ENCODE results near the gene KANK2.
"Not testable (repeated sequence)": the region's sequence is repeated elsewhere in the genome, so short reads cannot be mapped to it uniquely, and the experiment has no call there.

Gene KANK2

DNA sequence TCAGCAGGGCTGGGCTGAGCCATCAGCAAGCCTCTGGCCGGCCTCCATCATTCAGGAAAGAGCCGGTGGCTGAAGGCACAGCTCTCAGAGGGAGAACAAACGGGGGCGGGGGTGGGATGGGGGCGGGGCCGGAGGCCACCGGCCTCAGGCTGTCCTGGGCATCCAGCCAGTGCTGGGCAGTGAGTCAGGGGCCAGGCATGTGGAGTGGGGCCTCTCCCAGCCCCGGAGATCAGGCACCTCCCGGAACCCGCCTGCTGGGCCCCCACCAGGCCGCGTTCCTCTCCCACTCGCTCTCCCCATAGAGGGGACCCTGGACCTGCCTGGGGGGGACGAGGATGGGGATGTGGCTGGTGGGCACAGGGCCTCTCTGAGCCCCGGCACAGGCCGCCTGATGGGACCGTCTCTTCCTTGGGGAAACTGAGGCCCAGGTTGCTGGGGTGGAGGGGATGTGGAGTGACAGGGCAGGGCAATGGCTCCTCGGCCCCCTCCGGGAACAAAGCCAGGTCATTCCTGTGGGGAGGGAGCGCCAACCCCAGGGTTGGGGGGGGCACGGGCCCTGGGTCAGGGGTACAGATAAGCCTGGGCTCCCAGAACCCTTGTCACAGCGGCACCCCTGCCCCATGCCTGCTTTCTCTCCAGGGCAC lies 54.7 kb downstream of the KANK2 start:
- in situ Hi-C loops (cut with MboI; ENCODE audit: low sequenced_read_pairs), result no loop called here

DNA sequence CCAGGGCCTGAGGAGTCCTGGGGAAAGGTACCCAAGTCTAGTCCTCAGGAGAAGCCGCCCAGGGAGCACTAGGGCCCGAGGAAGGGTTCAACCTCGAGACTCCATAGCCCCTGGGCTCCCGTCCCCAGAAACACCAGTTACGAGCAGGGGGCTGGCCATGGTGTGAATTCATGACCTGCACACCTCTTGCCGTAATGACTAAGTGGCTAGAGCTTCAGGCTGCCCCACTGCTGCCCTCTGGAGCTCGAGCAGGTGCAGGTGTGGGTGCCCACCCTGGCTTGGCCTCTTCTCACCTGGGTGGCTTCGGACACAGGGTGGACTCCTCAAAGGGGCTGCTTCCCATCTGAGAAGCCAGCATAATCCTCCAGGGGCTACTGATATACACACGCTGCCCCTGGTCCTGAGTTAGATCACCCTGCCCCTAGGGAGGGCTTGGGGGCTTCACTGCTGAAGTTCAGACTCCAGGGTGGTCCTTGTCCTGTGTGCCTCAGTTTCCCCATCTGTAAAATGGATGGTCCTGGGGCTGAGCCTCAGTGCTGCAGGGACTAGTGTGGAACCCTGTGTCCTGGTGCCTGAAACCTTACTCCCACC lies 55.3 kb downstream of the KANK2 start:
- in situ Hi-C loops (cut with MboI; ENCODE audit: low sequenced_read_pairs), result no loop called here

DNA sequence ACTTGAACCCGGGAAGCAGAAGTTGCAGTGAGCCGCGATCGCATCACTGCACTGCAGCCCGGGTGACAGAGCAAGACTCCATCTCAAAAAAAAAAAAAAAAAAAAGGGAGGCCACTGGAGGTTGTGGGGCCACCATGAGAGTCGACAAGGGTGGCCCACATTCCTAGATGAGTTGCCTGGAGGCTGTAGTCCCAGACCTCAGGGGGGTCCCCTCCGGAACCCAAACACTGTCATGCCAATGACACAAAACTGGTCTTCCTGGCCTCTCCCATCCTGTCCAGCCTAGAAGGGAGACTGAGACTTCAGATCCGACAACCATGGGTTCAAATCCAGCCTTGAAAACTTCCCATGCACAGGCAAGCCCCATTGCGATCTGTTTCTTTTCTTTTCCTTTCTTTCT lies 56.4 kb downstream of the KANK2 start:
- in situ Hi-C loops (cut with MboI; ENCODE audit: low sequenced_read_pairs), result no loop called here

DNA sequence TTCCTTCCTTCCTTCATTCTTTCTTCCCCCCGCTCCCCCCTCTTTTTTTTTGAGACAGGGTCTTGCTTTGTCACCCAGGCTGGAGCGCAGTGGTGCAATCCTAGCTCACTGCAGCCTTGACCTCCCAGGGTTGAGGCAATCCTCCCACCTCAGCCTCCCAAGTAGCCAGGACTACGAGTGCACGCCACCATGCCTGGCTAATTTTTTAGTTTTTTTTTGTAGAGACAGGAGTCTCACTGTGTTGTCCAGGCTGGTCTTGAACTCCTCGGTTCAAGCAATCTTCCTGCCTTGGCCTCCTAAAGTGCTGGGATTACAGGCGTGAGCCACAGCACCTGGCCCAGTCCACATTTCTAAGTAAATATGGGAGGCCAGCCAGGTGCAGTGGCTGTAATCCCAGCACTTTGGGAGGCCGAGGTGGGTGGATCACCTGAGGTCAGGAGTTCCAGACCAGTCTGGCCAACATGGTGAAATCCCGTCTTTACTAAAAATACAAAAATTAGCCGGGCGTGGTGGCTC lies 57.3 kb downstream of the KANK2 start:
- in situ Hi-C loops (cut with MboI; ENCODE audit: low sequenced_read_pairs), result not testable (repeated sequence)

GRCh38 chr19:11138601-11139300 lies 58.6 kb downstream of the KANK2 start:
- in situ Hi-C loops (cut with MboI; ENCODE audit: low sequenced_read_pairs), result no loop called here

GRCh38 chr19:11137542-11138384 lies 59.6 kb downstream of the KANK2 start:
- in situ Hi-C loops (cut with MboI; ENCODE audit: low sequenced_read_pairs), result no loop called here

DNA sequence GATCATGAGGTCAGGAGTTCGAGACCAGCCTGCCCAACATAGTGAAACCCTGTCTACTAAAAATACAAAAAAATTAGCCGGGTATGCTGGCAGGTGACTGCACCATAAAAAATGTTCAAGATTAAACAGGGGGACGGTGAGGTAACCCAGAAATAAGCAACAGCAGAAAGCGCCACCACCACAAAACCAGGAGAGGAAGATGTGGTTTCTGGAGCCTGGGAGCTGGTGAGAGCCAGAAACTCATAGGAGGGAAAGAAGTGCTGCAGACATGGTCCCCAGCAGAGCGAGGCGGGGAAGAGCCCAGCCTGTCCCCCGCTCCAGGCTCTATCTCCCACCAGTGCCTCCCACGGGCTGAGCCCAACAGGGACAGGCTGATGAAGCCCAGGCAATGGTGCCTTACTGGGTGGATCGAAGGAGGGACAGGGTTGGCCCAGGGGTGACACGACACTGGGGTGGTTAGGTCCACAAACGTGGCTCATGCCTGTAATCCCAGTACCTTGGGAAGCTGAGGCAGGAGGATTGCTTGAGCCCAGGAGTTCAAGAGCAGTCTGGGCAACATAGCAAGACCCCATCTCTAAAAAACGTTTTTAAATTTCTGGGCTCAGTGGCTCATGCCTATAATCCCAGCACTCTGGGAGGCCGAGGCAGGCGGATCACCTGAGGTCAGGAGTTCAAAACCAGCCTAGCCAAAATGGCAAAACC lies 60.8 kb downstream of the KANK2 start:
- in situ Hi-C loops (cut with MboI; ENCODE audit: low sequenced_read_pairs), result no loop called here

GRCh38 chr19:11131471-11131870 lies 65.9 kb downstream of the KANK2 start:
- in situ Hi-C loops (cut with MboI; ENCODE audit: low sequenced_read_pairs), result no loop called here

DNA sequence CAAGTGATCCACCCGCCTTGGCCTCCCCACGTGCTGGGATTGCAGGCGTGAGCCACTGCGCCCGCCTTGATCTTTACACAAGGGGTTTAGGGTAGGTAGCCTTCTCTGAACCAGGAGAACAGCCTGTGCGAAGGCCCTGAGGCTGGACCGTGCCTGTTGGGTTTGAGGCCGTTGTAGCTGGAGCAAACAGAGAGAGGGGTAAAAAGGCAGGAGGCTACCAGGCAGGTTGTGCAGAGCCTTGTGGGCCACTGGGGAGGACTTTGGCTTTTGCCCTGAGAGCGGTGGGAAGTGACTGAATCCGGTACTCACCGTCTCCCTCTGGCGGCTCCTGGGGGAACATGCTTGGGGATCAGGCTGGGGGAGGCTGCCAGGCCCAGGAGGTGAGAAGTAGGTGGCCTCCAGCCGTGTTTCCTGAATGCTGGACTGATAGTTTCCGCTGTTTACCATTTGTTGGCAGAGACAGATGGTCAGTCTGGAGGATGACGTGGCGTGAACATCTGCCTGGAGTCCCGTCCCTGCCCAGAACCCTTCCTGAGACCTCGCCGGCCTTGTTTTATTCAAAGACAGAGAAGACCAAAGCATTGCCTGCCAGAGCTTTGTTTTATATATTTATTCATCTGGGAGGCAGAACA lies 66.4 kb downstream of the KANK2 start:
- in situ Hi-C loops (cut with MboI; ENCODE audit: low sequenced_read_pairs), result no loop called here

DNA sequence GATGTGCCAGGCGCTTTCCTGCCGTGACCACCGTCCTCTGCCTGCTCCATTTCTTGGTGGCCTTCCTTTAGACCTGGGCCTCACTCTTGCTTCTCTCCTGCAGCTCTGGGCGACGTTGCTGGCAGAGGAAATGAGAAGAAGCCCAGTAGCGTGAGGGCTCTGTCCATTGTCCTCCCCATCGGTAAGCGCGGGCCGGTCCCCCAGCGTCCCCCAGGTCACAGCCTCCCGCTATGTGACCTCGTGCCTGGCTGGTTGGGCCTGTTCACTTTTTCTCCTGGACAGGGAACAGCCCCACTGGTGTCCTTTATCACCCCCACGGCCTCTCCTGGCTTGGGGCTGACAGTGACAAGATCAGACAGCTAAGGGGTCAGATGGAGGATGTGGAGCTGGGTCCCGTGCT lies 69.4 kb downstream of the KANK2 start:
- in situ Hi-C loops (cut with MboI; ENCODE audit: low sequenced_read_pairs), result no loop called here

DNA sequence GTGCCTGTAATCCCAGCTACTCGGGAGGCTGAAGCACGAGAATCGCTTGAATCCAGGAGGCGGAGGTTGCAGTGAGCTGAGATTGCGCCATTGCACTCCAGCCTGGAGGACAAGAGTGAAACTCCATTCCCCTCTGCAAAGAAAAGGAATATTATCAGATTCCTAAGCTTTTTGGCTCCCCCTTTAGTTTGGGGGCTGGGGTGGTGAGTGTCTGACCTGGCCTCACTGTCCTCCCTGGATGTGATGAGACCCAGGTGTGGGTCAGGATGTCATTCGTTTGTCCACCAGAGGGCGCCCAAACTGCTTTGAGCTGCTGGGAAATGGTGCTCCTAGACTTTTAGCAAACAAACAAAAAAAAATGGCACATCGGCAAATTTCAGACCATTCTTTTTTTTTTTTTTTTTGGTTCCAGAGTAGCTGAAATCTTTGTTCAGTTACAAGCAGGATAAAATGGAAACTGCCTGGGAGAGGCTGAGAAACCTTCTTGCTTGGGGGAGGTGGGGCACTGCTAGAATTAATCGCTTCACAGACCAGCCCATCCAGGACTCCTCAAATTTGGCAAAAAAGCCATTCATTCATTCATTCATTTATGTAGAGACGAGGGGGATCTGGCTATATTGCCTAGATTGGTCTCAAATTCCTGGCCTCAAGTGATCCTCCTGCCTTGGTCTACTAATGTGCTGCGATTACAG lies 71.2 kb downstream of the KANK2 start:
- in situ Hi-C loops (cut with MboI; ENCODE audit: low sequenced_read_pairs), result no loop called here

DNA sequence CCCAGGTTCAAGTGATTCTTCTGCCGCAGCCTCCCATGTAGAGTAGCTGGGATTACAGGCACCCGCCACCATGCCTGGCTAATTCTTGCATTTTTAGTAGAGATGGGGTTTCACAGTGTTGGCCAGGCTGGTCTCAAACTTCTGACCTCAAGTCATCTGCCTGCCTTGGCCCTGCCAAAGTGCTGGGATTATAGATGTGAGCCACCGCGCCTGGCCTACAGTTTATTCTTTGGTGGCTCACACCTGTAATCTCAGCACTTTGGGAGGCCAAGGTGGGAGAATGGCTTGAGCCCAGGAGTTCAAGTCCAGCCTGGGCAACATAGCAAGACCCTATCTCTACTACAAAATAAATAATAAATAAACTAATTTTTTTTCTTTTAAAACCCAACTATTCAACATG lies 73.2 kb downstream of the KANK2 start:
- in situ Hi-C loops (cut with MboI; ENCODE audit: low sequenced_read_pairs), result not testable (repeated sequence)

DNA sequence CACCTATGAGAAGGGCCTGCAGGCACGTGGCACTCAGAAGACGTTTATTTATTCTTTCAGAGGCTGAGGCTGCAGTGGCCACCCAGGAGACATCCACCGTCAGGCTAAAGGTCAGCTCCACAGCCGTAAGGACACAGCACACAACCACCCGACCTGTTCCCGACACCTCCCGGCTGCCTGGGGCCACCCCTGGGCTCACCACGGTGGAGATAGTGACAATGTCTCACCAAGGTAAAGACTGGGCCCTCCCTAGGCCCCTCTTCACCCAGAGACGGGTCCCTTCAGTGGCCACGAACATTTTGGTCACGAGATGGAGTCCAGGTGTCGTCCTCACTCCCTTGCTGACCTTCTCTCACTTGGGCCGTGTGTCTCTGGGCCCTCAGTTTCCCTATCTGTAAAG lies 74.2 kb downstream of the KANK2 start:
- in situ Hi-C loops (cut with MboI; ENCODE audit: low sequenced_read_pairs), result no loop called here

DNA sequence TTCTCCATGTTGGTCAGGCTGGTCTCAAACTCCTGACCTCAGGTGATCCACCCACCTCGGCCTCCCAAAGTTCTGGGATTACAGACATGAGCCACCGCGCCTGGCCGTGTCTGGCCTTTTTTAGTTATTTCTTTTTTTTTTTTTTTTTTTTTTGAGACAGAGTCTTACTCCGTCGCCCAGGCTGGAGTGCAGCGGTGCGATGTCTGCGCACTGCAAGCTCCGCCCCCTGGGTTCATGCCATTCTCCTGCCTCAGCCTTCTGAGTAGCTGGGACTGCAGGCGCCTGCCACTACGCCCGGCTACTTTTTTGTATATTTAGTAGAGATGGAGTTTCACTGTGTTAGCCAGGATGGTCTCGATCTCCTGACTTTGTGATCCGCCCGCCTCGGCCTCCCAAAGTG lies 75.4 kb downstream of the KANK2 start:
- in situ Hi-C loops (cut with MboI; ENCODE audit: low sequenced_read_pairs), result not testable (repeated sequence)

DNA sequence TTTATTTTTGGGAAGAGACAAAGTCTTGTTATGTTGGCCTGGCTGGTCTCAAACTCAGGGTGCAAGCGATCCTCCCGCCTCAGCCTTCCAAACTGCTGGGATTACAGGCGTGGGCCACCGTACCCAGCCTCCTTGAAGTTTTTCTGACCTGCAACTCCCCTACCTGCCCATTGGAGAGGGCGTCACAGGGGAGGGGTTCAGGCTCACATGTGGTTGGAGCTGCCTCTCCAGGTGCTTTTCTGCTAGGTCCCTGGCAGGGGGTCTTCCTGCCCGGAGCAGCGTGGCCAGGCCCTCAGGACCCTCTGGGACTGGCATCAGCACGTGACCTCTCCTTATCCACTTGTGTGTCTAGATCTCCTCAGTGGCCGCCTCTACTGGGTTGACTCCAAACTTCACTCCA lies 80.8 kb downstream of the KANK2 start:
- in situ Hi-C loops (cut with MboI; ENCODE audit: low sequenced_read_pairs), result no loop called here

DNA sequence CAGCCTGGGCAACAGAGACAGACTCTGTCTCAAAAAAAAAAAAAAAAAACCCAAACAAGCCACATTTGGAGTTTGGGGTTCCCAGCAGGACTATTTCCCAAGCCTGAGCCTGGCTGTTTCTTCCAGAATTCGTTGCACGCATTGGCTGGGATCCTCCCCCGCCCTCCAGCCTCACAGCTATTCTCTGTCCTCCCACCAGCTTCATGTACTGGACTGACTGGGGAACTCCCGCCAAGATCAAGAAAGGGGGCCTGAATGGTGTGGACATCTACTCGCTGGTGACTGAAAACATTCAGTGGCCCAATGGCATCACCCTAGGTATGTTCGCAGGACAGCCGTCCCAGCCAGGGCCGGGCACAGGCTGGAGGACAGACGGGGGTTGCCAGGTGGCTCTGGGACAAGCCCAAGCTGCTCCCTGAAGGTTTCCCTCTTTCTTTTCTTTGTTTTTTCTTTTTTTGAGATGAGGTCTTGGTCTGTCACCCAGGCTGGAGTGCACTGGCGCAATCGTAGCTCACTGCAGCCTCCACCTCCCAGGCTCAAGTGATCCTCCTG lies 81.4 kb downstream of the KANK2 start:
- in situ Hi-C loops (cut with MboI; ENCODE audit: low sequenced_read_pairs), result no loop called here

- in situ Hi-C loops (cut with MboI; ENCODE audit: low sequenced_read_pairs), result no loop called here
Measured at GRCh38 chr19:11115042-11115441, 82.3 kb downstream of the KANK2 start.
